MM.1S (cell line): Measurements from ENCODE around the gene EGF.

ENCODE experiments used
- DNase-seq: peaks from one replicate; pipeline ENCODE4 v3.0.0-alpha.2; 2015
- H2AFZ ChIP-seq: fragments of 300-600 bp; sonication (generic); 2 replicates; pipeline ENCODE4 v1.6.0; 2016; ENCODE audit warnings: antibody characterized with exemption, low read length
- H3F3A ChIP-seq: fragments of 300-600 bp; sonication (generic); 2 replicates; pipeline ENCODE4 v1.6.1; 2016; ENCODE audit warnings: mild to moderate bottlenecking, antibody characterized with exemption, low read length, moderate library complexity, mixed read lengths; ENCODE audit not compliant: insufficient read depth
- H3K27ac ChIP-seq: fragments of 300-600 bp; sonication (generic); 2 replicates; pipeline ENCODE4 v1.5.1; 2016; ENCODE audit warnings: mild to moderate bottlenecking, low read length
- H3K27me3 ChIP-seq: fragments of 300-600 bp; sonication (generic); replicated peaks from 2 replicates; pipeline ENCODE4 v1.6.0; 2016; ENCODE audit warnings: low read length; ENCODE audit not compliant: insufficient read depth
- H3K36me3 ChIP-seq: fragments of 300-600 bp; sonication (generic); replicated peaks from 2 replicates; pipeline ENCODE4 v1.6.1; 2016; ENCODE audit warnings: mild to moderate bottlenecking, low read length, mixed read lengths; ENCODE audit not compliant: insufficient read depth
- H3K4me1 ChIP-seq: fragments of 300-600 bp; sonication (generic); 2 replicates; pipeline ENCODE4 v1.6.1; 2016; ENCODE audit warnings: low read length, mixed read lengths
- H3K4me2 ChIP-seq: fragments of 300-600 bp; sonication (generic); 2 replicates; pipeline ENCODE4 v1.6.0; 2016; ENCODE audit warnings: low read depth, low read length
- H3K4me3 ChIP-seq: fragments of 300-600 bp; sonication (generic); 2 replicates; pipeline ENCODE4 v1.5.1; 2016; ENCODE audit warnings: low read length, mixed read lengths
- H3K79me2 ChIP-seq: fragments of 300-600 bp; sonication (generic); 2 replicates; pipeline ENCODE4 v1.6.1; 2016; ENCODE audit warnings: mixed run types, low read length, mixed read lengths
- H3K9ac ChIP-seq: fragments of 300-600 bp; sonication (generic); 2 replicates; pipeline ENCODE4 v1.6.1; 2016; ENCODE audit warnings: low read length, mixed read lengths
- H3K9me2 ChIP-seq: fragments of 300-600 bp; sonication (generic); replicated peaks from 2 replicates; pipeline ENCODE4 v1.6.1; 2016; ENCODE audit warnings: mild to moderate bottlenecking, low read length, mixed read lengths; ENCODE audit not compliant: insufficient read depth
- H3K9me3 ChIP-seq: fragments of 300-600 bp; sonication (generic); replicated peaks from 2 replicates; pipeline ENCODE4 v1.6.1; 2016; ENCODE audit warnings: mild to moderate bottlenecking, low read length, mixed read lengths; ENCODE audit not compliant: insufficient read depth
- H4K20me1 ChIP-seq: fragments of 300-600 bp; sonication (generic); 2 replicates; pipeline ENCODE4 v1.6.1; 2016; ENCODE audit warnings: mild to moderate bottlenecking, low read length, moderate library complexity, mixed read lengths; ENCODE audit not compliant: insufficient read depth
- CTCF ChIP-seq: fragments of 300-600 bp; sonication (generic); IDR thresholded peaks from 2 replicates; pipeline ENCODE4 v1.5.1; 2016; ENCODE audit warnings: antibody characterized with exemption, low read length, mixed read lengths
- EZH2 ChIP-seq: fragments of 300-600 bp; sonication (generic); optimal IDR thresholded peaks from 2 replicates; pipeline ENCODE3; 2017; ENCODE audit warnings: low read depth, mild to moderate bottlenecking, antibody characterized with exemption, low read length, mixed read lengths
- EZH2phosphoT487 ChIP-seq: fragments of 300-600 bp; sonication (generic); IDR thresholded peaks from 2 replicates; pipeline ENCODE4 v1.6.1; 2018; ENCODE audit warnings: antibody characterized with exemption, low read length

The EGF gene

GRCh38 chr4:109876634-109877265 lies 35.9 kb upstream of the EGF start:
- DNase-seq, result no peak
- Histone ChIP-seq H2AFZ (no peak overlapping the region), H3K9me2 (no peaks in the 10 kb centered on the region), H3K79me2 (no peaks in the 10 kb centered on the region), H3K4me1 (0 out of 2 replicates have a peak, but pooled peaks cover 4% of the 10 kb centered on the region), H4K20me1 (no peaks in the 10 kb centered on the region), H3K36me3 (no peaks in the 10 kb centered on the region), H3K4me2 (no peak overlapping the region), H3K9me3 (no peaks in the 10 kb centered on the region), H3K27me3 (no peaks in the 10 kb centered on the region), H3K27ac (no peak overlapping the region), H3F3A (no peaks in the 10 kb centered on the region), H3K9ac (no peak overlapping the region), H3K4me3 (no peak overlapping the region)
- TF ChIP-seq EZH2phosphoT487 (no peak), EZH2 (no peak), CTCF (no peak)

GRCh38 chr4:109877400-109877799 lies 35.3 kb upstream of the EGF start:
- no peak overlapping the region for H3K27ac ChIP-seq
- no peak overlapping the region for H2AFZ ChIP-seq
- no peak overlapping the region for H3K4me2 ChIP-seq
- 0 out of 2 replicates have a peak, but pooled peaks cover 4% of the 10 kb centered on the region for H3K4me1 ChIP-seq
- no peak for DNase-seq
- H3K36me3 ChIP-seq, result no peaks in the 10 kb centered on the region
- H4K20me1 ChIP-seq, result no peaks in the 10 kb centered on the region
- TF ChIP-seq EZH2 (no peak), EZH2phosphoT487 (no peak), CTCF (no peak)
- no peak overlapping the region for H3K9ac ChIP-seq
- H3K9me2 ChIP-seq, result no peaks in the 10 kb centered on the region
- H3K9me3 ChIP-seq, result no peaks in the 10 kb centered on the region
- H3K27me3 ChIP-seq, result no peaks in the 10 kb centered on the region
- no peaks in the 10 kb centered on the region for H3F3A ChIP-seq
- H3K4me3 ChIP-seq, result no peak overlapping the region
- H3K79me2 ChIP-seq, result no peaks in the 10 kb centered on the region

- Histone ChIP-seq H3K4me1 (0 out of 2 replicates have a peak, but pooled peaks cover 4% of the 10 kb centered on the region), H3K9me3 (no peaks in the 10 kb centered on the region)
- no peak for TF ChIP-seq CTCF
- no peak for TF ChIP-seq EZH2phosphoT487
- no peak for TF ChIP-seq EZH2
Measured at GRCh38 chr4:109878355-109878754, 34.3 kb upstream of the EGF start.

More at GRCh38 chr4:109878355-109878754, 34.3 kb upstream of the EGF start:
- Histone ChIP-seq H3K27ac (no peak overlapping the region), H4K20me1 (no peaks in the 10 kb centered on the region), H2AFZ (no peak overlapping the region), H3K27me3 (no peaks in the 10 kb centered on the region), H3K36me3 (no peaks in the 10 kb centered on the region), H3K9me2 (no peaks in the 10 kb centered on the region), H3K4me3 (no peak overlapping the region), H3F3A (no peaks in the 10 kb centered on the region), H3K9ac (no peak overlapping the region), H3K4me2 (no peak overlapping the region), H3K79me2 (no peaks in the 10 kb centered on the region)
- DNase-seq, result no peak
